HG03025 (cell line): Measurements from ENCODE around the gene PEG3.

ENCODE experiments used
- ATAC-seq: cut with Tn5 transposase; IDR thresholded peaks from one replicate; pipeline ENCODE4 v1.9.1; 2021; ENCODE audit warnings: mild to moderate bottlenecking, moderate library complexity; ENCODE audit not compliant: unreplicated experiment, low FRiP score

PEG3 gene

GRCh38 chr19:56811480-56811879 lies 29.0 kb downstream of the PEG3 start:
- ATAC-seq = no peak

- no peak for ATAC-seq
Measured at GRCh38 chr19:56810260-56810659, 30.3 kb downstream of the PEG3 start.

- no peak for ATAC-seq
Measured at GRCh38 chr19:56808717-56809392, 31.7 kb downstream of the PEG3 start.

GRCh38 chr19:56806639-56807038 lies 33.9 kb downstream of the PEG3 start:
- no peak for ATAC-seq
